Ovary (tissue), 3 donors: ENCODE results near the gene KRTAP26-1.

Experiments
- CTCF ChIP-seq, 3 donors: fragments of 450-650 bp in 2 of 3; fragments of 200-600 bp in 1 of 3; IDR thresholded peaks; one replicate each; pipeline versions ENCODE4 v1.5.1 to v1.8.0; 2016 to 2022; ENCODE audit warnings: antibody characterized with exemption in 3 of 3, mild to moderate bottlenecking in 1 of 3
- EP300 ChIP-seq: sonication (generic); formaldehyde crosslinking; IDR thresholded peaks from one replicate; pipeline ENCODE4 v1.6.1; 2017; ENCODE audit warnings: antibody characterized with exemption
- POLR2A ChIP-seq: fragments of 450-650 bp; IDR thresholded peaks from one replicate; pipeline ENCODE4 v1.6.1; 2017; ENCODE audit warnings: antibody characterized with exemption, mild to moderate bottlenecking, moderate library complexity
- donor health status: DM: no; HTN: no; CAD: no.

GRCh38 chr21:30326390-30326789 lies 6.3 kb upstream of the KRTAP26-1 start:
- TF ChIP-seq CTCF (IDR thresholded peaks at IDR 0.05) (no peak), POLR2A (no peak), EP300 (no peak)
